HG03520 (cell line): ENCODE measurements around the gene MEIS2.
A peak's percentile ranks its signal among the peaks of the same experiment; 100 is the strongest.

ENCODE experiments used
- ATAC-seq: cut with Tn5 transposase; IDR thresholded peaks from one replicate; pipeline ENCODE4 v1.9.1; 2021; ENCODE audit warnings: mild to moderate bottlenecking, moderate library complexity; ENCODE audit not compliant: unreplicated experiment

Gene MEIS2

DNA sequence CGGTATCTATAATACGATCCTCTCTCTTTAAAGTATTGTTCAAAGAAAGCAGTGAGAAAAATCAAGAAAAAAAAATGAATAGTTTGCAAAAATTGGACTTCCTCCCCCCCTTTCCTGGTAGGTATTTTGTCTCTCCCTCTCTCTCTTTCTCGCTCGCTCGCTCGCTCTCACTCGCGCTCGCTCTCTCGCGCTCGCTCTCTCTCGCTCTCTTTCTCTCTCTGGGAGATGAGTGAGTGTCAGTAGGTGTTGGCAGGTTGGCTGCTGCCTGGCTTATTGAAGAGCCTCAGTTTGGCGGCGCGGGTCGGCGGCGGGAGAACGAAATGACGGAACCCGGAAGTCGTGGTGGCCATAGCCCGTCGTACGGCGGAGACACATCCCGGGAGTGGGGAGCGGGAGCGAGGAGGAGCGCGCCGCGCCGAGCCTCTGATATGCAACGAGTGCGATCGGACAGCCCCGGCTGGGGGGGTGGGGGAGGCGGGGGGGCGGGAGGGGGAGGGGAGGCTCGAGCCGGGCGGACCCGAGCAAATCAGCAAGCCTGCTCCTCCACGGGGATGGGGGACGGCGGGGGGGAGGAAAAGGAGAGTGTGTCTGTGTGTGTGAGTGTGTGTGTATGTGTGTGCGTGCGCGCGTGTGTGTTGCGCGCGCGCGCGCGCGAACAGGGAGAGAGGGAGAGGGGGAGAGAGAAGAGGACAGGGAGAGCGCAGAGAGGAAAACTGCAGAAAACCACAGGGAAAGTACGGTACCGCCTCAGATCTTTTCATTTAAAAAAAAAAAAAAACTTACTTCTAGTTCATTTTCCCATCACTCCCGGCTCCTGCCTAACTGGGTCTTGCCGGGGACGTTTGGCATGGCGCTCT is at the start of gene MEIS2:
MEIS2 (minus strand) TSS at position 441 of the 857 bp plus-strand sequence. CDS start 1,083 bp downstream, outside the sequence.
- peak; percentile 34 for ATAC-seq

DNA sequence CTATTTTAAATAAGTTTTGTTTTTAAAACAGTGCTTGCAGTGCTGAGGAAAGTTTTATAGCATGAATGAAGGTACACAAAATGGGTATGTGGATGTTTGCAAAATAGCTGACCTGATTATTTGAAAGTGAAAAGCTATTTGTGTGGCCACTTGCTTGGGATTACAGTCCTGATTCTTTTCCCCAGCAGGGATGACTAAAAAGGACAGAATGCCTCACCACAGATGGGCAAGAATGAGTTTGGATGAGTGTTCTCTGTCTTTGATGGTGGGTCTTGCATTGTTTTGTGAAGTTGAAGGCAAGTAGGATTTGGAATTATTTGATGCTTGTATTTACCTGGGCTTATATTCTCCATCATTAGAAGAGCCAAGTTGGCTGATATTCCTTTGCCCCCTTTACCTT is 48.8 kb upstream of the MEIS2 start:
- ATAC-seq = no peak

- no peak for ATAC-seq
These were observed 48.4 kb upstream of the MEIS2 start for GRCh38 chr15:37148714-37149113.

DNA sequence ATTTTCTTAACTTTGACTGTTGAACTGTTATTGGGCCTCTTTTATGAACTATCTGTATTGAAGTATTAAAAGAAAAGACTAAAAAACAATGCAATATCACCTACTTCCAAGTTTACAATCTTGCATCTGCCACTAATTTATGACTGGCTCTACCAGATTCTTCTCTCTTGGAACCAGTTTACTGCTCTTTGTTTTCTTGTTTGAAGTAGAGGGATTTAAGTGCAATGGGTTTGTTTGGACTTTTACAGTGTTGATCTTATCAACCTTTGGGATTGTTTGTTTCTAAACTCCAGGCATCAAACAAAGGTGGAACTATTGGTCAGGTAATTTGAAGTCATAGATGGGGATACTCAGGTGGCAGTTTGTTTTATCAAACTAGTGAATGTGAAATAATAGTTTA is 43.0 kb upstream of the MEIS2 start:
- ATAC-seq = no peak

DNA sequence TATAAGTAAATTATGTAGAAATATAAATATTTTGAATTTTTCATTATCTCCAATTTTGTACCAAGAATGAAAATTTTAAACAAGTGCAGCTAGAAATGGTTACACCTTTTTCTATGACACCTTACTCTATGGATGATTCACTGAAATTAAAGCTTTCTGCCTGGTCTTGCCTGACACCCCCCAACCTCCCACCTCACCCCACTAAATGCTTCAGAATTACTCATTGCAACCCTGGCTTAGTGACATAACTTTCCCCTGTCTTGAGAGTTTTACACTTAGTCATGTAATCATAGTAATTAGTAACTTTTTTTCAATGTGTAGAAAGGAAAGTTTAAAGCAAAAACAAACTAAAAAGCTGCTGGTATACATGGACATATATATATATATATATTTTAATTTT is 42.0 kb upstream of the MEIS2 start:
- ATAC-seq = no peak

DNA sequence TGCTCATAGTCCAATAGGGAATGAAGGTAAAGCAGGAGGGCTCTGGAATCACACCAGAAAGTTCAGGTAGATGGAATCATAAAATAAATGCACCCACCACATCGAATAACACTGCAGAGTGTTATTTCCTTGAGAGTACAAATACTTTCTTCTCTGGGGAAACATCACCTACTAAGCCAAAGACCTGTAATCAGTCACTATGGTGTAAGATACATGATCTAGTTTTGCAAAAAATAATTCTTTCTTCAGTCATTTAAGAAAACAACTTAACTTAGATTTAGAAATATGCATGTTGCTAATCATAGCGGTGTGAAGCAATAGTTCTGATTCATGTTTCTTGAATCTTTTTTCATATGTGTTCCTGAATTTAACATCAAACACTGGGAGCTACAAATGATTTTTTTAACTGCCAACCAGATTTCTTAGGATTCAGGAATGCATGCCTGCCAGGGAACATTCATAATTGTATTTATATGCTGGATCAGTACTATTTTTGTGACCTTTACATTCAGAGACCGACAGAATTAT is 40.2 kb upstream of the MEIS2 start:
- no peak for ATAC-seq

DNA sequence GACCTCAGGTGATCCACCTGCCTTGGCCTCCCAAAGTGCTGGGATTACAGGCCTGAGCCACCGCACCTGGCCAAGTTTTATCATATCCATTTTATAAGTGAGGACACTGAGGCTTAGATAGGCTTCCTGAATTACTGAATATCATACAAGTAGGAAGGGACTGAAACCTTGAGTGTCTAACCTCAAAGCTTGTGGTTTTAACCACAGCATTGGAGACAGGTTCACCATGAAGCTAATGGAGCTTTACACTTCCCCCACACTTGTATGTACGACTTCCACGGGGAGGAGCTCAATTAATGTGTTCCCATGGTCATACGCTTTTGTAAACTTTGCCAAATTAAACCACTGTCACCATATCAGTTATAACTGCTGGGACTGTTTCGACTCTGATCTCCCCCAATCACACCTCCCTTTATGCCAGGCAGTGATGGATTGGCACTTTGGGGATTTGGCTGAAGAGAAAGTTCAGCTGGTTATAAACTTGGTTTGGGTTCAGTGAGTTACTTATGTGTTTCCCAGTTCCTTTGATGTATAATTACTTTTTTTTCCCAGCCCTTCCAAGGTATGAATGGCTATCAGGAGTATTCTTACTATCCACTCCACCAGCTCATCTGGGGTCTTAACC is 38.4 kb upstream of the MEIS2 start:
- ATAC-seq = no peak

DNA sequence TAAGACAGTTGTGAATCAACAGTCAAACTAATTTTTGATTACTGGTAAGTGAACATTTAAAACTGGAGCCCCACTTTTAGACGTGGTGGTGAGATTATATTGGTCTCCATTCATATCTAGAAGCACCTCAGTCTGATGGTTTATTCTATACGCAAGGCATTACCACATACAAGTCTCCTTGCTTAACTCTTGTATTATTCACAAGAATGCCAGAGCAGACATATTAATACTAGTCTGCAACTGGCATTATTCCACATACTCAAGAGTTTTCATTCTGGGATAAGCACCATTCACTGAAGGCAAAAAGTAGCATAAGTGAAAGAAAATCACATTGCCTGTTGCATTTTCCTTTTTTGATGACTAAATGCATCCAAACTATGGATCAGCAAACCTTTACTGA is 36.9 kb upstream of the MEIS2 start:
- ATAC-seq = no peak

DNA sequence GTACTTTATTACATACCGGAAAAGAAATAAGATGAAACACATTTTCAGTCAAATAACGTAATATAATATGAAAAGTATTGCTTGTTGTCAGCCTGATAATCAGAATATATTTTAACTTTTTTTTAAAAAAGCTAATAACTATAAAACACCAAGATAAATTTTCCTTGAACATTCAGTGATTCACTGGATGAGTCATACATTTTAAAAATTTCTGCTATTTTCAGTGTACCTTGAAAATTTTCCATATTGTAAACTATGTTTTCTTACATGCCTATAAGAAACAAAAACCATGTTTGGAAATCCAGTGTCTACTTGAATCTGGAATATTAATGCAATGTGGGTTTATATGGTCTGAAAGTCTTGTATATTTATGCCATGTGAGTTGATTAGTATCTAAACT is 36.3 kb upstream of the MEIS2 start:
- ATAC-seq = no peak

DNA sequence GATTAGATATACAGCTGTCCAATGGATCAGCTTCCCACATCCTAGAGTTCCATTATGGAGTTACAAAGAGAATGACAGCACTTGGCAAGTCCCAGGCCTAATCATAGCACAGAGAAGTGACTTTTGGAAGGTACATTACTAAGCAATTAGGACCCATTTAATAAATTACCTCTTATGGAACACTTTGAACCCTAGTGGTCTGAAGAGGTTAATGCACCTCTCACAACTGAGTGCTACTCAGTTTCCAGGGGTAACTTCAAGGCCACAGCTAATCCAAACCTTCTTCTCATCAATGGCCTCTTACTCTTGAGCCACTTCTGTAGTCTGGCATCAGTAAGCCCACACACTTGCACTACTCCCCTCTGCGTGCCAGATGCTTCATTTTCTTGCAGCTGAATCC is 34.9 kb upstream of the MEIS2 start:
- ATAC-seq = peak; percentile 77

- ATAC-seq = no peak
These were observed 34.4 kb upstream of the MEIS2 start for GRCh38 chr15:37134699-37135131.

GRCh38 chr15:37134244-37134643 is 33.9 kb upstream of the MEIS2 start:
- no peak for ATAC-seq

- ATAC-seq = no peak
These were observed 33.3 kb upstream of the MEIS2 start for GRCh38 chr15:37133602-37134001.

GRCh38 chr15:37132826-37133417 is 32.6 kb upstream of the MEIS2 start:
- no peak for ATAC-seq

GRCh38 chr15:37131621-37132020 is 31.3 kb upstream of the MEIS2 start:
- no peak for ATAC-seq

GRCh38 chr15:37130356-37130755 is 30.0 kb upstream of the MEIS2 start:
- ATAC-seq = no peak

- no peak for ATAC-seq
These were observed 24.8 kb upstream of the MEIS2 start for GRCh38 chr15:37125143-37125542.

- no peak for ATAC-seq
These were observed 24.0 kb upstream of the MEIS2 start for GRCh38 chr15:37124331-37124730.

- ATAC-seq = no peak
These were observed 22.4 kb upstream of the MEIS2 start for GRCh38 chr15:37122703-37123102.

DNA sequence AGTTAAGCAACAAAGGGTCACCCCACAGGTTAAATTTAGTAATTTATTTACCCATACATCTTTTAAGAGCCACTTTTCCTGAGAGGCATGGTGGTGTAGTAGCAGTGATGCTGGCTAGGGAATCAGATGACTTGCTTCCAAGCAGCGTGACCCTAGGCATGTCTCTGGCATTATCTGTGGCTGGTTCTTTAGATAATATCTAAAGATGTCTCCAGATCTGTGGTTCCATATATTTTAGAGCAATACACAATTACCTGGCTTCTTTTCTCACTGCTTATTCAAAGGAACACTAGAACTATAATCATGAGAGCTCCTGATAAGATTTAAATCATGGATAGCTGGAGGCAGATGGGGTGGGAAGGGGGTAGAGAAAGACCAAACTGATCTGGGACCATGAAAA is 21.1 kb upstream of the MEIS2 start:
- ATAC-seq = no peak

DNA sequence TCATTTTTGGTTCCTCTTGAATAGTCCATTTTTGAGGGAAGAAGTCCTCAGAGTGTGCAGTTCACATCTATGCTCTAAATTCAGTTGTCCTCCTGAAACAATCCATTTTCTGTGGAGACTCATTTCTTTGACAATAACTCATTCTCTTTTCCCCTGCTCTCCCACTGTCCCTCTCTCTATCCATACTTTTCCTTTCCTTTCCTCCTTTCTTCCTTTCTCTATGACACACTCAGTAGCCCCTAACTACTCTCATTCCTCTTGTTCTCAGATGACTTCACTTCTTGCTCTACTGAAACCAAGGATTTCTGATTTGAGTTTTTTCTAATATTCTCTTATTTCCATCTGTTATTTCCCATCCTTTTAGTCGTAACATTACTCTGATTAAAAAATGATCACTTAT is 16.7 kb upstream of the MEIS2 start:
- ATAC-seq = no peak

DNA sequence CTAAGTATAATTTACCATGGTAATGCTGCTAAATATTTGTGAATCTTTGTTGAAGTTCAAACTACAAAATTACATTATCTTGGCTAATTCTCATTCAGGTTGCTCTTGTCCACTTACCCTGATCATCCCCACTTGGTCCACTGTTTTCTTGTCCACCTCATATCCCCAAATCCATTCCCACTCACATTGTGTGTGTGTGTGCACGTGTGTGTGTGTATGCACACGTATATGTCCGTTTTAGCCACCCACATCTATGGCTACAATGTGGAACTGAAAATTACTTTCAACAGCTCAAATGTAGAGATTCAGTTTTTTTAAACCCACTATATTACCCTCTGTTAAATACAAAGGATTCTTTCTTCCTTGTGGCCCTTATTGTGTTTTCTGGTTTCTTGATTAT is 15.2 kb upstream of the MEIS2 start:
- ATAC-seq = no peak
